HL-60 (cell line): Measurements from ENCODE around the gene CDC42.

ENCODE experiments used
- DNase-seq, 2 experiments: peaks; one replicate each; pipeline ENCODE4 v3.0.0-alpha.2; 2010 to 2020; ENCODE audit warnings: low read depth in 1 of 2, low spot score in 1 of 2
- H3K27ac ChIP-seq: fragments of 250-450 bp; sonication (Bioruptor Pico); replicated peaks from 2 replicates; pipeline ENCODE4 v1.5.1; 2020; ENCODE audit warnings: mild to moderate bottlenecking, moderate library complexity
- H3K27me3 ChIP-seq: fragments of 250-450 bp; sonication (Bioruptor Pico); 2 replicates; pipeline ENCODE4 v1.5.1; 2021; ENCODE audit warnings: mild to moderate bottlenecking, moderate library complexity; ENCODE audit not compliant: insufficient read depth, poor library complexity, severe bottlenecking
- H3K4me3 ChIP-seq: replicated peaks from 2 replicates; pipeline ENCODE4 v1.5.1; 2011; ENCODE audit warnings: mild to moderate bottlenecking, control low read depth, low read length; ENCODE audit not compliant: insufficient read depth
- CTCF ChIP-seq: IDR thresholded peaks from one replicate; pipeline ENCODE4 v1.5.1; 2011; ENCODE audit warnings: low read length, control low read depth, inconsistent platforms; ENCODE audit not compliant: insufficient read depth
- GABPA ChIP-seq: IDR thresholded peaks from 2 replicates; pipeline ENCODE4 v1.6.1; 2012; ENCODE audit warnings: low read depth
- POLR2AphosphoS5 ChIP-seq: IDR thresholded peaks from 2 replicates; pipeline ENCODE4 v1.6.1; 2012; ENCODE audit warnings: low read depth
- REST ChIP-seq: IDR thresholded peaks from 2 replicates; pipeline ENCODE4 v1.6.1; 2012; ENCODE audit warnings: low read depth; ENCODE audit not compliant: insufficient replicate concordance
- SPI1 ChIP-seq: IDR thresholded peaks from 2 replicates; pipeline ENCODE4 v1.6.1; 2012; ENCODE audit warnings: low read depth, mild to moderate bottlenecking, borderline replicate concordance

Gene CDC42

GRCh38 chr1:22127248-22127647, 74.7 kb downstream of the CDC42 start:
- no peak overlapping the region for H3K27ac ChIP-seq
- DNase-seq, result no peak
- TF ChIP-seq REST, result no peak
- no peak for TF ChIP-seq CTCF
- TF ChIP-seq GABPA, result no peak
- no peak for TF ChIP-seq POLR2AphosphoS5
- TF ChIP-seq SPI1, result no peak
- H3K4me3 ChIP-seq, result no peak overlapping the region
- H3K27me3 ChIP-seq, result no peaks in the 10 kb centered on the region

- DNase-seq, result no peak
- Histone ChIP-seq H3K27me3 (no peaks in the 10 kb centered on the region), H3K4me3 (no peak overlapping the region), H3K27ac (no peak overlapping the region)
- TF ChIP-seq SPI1 (no peak), CTCF (no peak), POLR2AphosphoS5 (no peak), GABPA (no peak), REST (no peak)
Observed at GRCh38 chr1:22127731-22128130, 75.2 kb downstream of the CDC42 start.

GRCh38 chr1:22128392-22128791, 75.9 kb downstream of the CDC42 start:
- no peaks in the 10 kb centered on the region for H3K27me3 ChIP-seq
- DNase-seq, result no peak
- TF ChIP-seq CTCF (no peak), POLR2AphosphoS5 (no peak), SPI1 (no peak), REST (no peak), GABPA (no peak)
- no peak overlapping the region for H3K27ac ChIP-seq
- H3K4me3 ChIP-seq, result no peak overlapping the region
